Activated CD4-positive, alpha-beta T cell treated with anti-CD3 and anti-CD28 coated beads, Interleukin-2, amount 50 U/mL, for 16 hours (primary cell): ENCODE measurements around the gene MRPL58.
A peak's percentile ranks its signal among the peaks of the same experiment; 100 is the strongest.
"Not testable (repeated sequence)": the region's sequence is repeated elsewhere in the genome, so short reads cannot be mapped to it uniquely, and the experiment has no call there.

Experiments
- DNase-seq: peaks from one replicate; pipeline ENCODE4 v3.0.0-alpha.2; 2020

MRPL58 gene

DNA sequence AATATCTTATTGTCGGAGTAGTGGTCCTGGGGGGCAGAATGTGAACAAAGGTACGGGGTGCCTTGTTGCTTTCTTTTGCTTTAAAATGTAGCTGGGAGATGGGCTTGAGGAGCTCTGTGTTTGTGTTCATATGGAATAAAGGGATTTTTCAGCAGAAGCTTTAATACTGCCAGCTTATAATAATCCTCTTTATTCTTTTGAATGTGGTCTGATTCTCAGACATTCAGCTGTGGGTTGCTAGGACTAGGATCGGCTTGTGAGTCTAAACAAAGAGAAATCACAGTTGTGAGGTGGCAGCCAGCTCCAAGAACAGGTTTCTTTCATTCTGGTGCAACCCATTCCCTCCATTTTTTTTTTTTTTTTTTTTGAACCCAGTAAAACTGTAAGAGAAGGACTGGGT is 7.2 kb downstream of the MRPL58 start:
- no peak for DNase-seq

DNA sequence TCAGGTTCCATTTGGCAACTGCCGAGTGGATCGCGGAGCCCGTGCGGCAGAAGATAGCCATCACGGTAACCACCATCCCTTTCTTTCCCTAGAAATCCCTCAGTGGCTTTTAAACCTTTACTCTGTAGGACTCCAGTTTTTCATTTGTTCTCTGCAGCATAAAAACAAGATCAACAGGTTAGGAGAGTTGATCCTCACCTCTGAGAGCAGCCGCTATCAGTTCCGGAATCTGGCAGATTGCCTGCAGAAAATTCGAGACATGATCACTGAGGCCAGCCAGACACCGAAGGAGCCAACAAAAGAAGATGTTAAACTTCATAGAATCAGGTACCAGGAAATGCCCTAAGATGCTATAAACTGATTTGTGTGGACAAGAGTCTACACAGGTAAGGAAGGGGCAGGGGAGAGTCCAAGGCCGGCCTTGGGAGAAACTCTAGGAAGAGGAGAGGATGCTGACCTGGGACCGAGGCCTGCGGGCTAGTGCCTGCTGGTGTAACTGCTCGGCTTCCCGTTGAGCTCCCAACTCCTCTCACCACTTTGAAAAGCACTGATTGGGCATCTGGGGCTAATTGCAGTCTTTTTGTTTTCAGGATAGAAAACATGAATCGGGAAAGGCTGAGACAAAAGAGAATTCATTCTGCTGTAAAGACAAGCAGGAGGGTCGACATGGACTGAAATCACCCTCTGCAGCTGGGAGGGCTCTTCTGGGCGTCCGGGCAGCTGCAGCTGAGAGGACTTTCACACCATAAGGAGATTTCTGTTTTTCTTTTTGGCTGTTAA is 8.1 kb downstream of the MRPL58 start:
- DNase-seq, result no peak

DNA sequence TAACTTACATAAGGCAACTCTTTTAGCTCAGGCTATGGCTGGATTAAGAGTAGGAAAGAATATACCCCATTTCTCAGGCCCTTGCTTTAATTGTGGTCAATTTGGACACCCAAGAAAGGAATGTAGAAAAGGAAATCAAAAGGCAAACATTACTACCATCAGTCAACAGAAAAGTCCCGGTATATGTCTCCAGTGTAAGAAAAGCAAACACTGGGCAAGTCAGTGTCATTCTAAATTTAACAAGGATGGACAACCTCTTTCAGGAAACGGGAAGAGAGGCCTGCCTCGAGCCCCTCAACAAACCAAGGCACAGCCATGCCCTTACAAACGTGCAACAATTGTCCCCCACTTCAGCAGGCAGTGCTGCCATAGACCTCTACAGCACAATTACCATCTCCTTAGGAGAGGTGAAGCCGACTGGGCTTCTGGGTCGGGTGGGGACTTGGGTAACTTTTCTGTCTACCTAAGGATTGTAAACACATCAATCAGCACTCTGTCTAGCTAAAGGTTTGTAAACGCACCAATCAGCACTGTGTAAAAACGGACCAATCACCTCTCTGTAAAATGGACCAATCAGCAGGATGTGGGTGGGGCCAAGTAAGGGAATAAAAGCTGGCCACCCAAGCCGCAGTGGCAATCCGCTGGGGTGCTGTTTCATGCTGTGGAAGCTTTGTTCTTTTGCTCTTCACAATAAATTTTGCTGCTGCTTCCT is 12.4 kb downstream of the MRPL58 start:
- DNase-seq, result peak; percentile 29

DNA sequence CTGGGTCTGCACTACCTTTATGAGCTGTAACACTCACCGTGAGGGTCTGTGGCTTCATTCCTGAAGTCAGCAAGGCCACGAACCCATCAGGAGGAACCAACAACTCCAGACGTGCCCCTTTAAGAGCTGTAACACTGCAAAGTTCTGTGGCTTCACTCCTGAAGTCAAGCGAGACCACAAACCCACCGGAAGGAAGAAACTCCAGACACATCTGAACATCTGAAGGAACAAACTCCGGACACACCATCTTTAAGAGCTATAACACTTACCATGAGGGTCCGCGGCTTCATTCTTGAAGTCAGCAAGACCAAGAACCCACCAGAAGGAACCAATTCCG is 12.9 kb downstream of the MRPL58 start:
- DNase-seq, result not testable (repeated sequence)

DNA sequence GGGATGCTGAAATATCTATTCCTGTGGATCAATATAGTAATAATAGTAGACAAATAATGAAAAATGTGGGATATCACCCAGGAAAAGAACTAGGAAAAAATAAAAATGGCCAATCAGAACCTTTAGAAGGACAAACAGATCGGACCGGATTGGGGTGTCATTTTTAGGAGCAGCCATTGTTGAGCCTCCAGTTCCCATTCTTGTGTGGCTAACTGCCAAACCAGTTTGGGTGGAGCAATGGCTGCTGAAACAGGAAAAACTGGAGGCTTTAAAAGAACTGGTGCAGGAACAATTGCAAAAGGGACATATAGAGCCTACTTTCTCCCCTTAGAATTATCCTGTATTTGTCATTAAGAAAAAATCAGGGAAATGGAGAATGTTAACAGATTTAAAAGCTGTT is 14.2 kb downstream of the MRPL58 start:
- not testable (repeated sequence) for DNase-seq

DNA sequence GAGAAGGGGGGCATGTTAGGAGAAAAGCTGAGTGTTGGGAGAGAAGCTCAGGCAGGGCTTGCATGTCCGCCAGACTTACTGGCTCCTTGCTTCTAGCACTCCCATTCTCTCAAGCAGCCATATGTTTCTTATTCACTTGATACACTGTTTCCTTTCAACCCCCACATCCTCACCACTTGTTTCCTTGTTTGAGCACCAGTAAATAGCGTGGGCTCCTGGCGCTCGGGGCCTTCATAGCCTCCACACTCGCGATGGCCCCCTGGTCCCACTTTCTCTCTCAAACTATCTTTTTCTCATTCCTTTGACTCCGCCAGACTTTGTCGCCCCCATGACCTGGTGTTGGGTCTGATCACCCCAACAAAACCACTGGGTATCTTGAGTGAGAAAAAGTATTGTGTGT is 17.7 kb downstream of the MRPL58 start:
- DNase-seq, result no peak

DNA sequence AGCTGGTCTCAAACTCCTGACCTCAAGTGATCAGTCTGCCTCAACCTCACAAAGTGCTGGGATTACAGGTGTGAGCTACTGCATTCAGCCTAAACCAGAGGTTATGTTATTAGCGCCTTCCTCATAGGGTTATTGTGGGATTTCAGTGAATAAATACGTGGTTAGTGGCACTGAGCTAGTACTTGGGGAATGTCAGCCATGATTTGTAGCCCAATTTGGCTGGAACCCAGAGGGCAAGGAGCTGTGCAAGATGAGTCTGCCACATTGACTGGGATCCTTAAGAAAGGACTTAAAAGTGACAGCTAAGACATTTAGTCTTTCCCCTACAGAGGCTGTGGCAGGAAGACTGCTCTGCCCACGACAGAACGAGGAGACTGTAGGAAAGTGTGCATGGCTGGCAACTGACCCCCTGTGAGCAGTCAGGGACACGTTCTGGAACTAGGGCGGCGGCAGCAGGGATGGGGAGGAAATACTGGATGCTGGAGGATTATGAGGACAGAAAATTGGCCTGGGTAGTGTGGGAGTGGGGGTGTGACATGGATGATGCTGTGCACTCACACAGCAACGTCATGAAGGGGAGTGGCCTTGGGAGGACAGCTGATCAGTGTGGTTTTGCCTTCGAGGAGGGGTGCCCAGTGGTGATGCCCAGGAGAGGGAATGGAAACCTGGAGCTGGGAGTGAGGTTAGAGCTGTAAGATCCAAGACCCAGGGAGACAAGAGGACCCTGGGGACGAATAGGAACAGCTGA is 19.7 kb downstream of the MRPL58 start:
- DNase-seq, result peak; percentile 45

DNA sequence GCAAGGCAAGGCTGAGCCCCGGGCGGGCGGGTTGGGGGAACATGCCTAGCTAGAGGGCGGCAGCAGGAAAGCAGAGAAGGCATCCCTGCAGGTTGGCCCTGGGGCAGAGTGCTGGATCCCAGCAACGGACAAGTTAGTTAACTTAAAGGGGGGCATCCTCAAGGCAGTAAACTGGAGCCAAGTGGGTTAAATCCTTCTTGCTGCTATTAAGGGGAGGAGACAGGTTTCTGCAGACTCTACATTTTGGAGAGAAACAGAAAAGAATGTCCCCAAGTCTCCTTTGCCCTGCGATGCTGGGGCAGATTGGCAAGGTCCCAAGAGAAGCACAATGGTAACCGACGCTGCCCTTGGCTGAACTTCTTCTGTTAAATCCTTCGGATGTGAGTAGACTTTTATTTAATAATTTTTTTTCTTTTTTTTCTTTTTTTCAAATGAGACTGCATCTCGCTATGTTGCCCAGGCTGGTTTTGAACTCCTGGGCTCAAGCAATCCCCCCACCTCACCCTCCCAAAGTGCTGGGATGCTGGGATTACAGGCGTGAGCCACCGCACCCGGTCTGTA is 20.3 kb downstream of the MRPL58 start:
- DNase-seq, result no peak

DNA sequence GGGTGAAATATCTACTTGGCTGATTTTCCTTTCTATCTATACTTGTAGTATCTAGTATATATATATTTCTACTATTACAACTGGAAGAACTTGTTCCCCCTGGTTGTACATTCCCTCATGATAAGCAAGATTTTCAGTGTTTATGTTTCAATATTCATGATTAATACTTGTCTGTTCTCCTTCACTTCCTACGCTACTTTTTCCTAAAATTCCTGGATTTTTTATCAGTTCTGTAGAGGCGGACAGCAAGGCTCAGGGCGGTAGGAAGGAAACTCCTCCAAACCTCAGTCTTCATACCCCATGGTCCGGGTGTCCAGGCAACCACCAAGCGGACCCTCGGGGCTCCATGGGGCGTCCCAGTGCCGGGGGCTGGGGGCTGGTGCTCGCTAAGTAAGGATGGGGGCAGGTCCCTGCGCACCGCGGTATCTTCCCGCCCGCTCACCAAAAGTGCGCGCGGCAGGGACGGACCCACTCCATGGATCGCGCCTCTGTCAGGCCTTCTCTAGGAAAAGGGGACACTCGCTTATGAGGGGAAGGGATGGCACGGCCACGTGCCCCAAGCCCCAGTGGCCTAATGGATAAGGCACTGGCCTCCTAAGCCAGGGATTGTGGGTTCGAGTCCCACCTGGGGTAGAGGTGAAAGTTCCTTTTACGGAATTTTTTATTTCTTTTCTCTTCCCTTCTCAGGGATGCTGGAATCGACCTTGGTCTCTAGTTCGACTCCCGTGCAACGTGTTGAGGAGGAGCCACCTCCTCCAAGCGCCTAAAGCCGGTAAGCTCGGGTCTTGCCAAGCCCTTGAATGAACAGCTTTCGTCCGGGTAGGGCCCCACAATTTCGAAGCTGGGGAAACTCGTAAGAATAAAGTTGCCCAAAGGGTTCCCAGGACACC is 21.1 kb downstream of the MRPL58 start:
- DNase-seq, result peak; percentile 97

DNA sequence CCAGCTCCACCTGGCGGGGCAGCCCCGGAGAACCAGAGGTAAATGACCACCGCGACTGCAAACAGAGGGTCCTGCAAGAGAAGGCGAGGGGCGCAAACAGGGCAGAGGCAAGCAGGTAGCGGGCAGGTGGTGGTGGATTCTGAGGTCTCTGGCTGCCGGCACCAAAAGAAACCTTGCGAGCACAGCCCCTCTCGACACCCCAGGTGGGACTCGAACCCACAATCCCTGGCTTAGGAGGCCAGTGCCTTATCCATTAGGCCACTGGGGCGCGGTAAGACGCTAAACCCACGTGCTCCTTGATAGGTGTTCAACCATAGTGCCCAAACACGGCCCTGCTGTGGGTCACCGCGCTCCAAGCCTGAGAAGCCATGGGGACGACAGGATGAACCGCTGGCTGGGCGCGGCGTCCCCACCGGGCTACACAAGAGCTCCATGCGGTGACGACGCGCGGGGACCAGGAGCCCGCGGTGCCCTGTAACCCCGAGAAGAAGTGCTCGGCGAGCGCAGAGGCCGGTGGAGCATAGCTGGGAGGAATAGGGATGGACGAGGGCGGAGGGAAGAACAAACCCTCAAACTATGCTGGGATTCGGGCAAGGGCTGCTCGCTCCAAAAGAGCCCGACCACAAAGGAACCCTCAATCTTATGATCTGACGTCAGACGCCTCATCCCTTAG is 21.9 kb downstream of the MRPL58 start:
- DNase-seq, result peak; percentile 97

DNA sequence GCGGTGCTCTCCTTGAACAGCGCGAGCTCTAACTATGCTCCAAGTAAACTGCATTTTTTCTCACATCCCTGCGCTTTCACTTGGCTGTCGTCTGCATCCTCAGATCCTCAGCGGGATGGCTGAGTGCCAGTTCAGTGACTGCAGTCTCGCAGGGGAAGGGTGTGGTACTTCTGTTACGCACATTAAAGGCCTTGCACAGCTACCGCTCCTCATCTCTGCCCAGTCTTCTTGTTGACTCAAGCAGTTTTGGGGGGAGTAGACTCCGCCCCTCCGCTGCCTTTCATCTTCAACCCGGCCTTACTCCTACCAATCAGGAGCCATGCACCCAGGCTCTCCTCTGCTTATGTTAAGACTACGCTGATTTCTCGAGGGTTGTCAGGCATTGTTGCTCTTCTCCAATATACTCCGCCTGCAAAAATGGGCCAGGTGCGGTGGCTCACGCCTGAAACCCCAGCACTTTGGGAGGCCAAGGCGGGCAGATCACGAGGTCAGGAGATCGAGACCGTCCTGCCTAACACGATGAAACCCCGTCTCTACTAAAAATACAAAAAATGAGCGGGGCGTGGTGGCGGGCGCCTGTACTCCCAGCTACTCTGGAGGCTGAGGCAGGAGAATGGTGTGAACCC is 24.3 kb downstream of the MRPL58 start:
- peak; percentile 76 for DNase-seq

DNA sequence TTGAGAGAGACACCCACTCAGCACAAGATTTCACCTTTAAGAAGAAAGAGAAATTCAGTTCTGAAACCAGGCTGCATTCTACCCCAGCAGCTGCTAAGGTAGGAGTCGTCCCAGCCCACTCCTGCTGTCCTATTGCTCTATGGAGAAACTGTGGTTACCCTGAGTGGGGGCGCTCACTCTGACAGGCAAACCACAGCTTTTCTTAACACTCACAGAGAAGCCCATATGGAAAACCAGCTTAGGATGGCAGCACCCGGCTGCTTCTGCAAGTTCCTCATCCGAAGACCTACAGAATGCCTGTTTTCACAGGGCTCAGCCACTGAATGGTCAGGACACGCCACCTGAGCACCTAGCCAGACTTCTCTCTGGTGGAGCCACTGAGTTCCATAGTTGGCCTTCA is 26.8 kb downstream of the MRPL58 start:
- no peak for DNase-seq

DNA sequence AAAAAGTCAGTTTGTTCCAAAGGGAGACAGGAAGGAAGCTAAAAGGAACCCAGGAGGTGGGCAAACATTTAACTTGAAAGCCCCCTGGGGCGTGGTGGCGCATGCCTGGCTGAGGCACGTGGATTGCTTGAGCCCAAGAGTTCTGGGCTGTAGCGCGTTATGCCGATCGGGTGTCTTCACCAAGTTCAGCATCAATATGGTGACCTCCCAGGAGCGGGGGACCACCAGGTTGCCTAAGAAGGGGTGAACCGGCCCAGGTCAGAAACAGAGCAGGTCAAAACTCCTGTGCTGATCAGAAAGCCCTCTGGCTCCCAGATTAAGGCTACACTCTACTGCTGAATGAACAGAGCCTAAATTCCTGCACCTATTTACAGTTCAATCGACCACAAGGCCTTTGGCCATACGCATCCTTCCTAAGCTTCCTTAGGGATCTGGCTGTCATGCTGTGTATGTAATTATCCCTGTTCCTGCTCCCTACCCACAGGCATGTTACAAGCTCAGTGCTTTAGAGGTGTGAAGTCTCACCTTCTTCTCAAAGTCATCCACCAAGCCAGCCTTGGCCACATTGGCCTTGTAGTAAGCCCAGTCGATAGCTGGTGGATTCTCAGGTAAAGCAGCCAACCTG is 29.3 kb downstream of the MRPL58 start:
- DNase-seq, result no peak

DNA sequence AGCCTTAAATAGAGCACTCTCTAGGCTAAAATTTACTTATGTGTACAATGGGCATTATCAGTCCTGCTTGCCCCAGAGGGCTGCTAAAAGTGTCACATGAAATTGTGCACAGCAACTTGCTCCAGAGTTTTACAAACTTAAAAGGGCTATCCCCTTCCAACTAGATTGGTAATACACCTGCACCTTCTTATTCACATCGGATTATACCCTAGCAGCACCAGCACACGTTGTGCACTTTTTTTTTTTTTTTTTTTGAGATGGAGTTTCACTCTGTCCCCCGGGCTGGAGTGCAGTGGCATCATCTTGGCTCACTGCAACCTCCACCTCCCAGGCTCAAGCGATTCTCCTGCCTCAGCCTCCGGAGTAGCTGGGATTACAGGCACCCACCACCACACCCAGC is 31.3 kb downstream of the MRPL58 start:
- not testable (repeated sequence) for DNase-seq

DNA sequence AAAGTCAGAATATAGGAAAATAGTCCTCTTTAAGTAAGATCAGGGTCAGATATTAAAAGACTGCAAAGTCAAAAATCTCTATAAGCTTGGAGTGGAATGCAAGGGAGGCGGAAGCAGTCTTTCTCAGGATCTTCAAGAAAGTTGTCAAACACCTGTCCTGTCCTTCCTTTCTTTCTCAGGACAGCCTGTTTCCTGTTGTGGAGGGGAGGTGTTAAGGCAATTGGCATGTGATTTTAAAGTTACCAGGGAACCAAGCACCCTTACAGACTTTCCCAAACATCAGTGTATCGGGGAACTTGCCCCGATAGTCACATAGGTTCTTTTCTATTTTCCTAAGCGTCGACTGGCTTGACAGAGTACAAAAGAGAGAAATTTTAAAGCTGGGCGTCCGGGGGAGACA is 32.2 kb downstream of the MRPL58 start:
- no peak for DNase-seq

DNA sequence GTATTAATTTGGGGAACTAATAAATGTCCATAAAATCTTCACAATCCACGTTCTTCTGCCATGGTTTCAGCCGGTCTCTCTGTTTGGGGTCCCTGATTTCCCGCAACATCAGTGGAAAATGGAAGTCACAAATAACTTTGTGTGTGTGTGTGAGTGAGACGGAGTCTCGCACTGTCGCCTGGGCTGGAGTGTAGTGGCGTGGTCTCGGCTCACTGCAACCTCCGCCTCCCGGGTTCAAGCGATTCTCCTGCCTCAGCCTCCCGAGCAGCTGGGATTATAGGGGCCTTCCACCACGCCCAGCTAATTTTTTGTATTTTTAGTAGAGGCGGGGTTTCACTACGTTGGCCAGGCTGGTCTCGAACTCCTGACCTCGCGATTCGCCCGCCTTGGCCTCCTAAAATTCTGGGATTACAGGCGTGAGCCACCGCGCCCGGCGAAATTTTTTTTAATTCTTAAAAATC is 33.5 kb downstream of the MRPL58 start:
- not testable (repeated sequence) for DNase-seq

DNA sequence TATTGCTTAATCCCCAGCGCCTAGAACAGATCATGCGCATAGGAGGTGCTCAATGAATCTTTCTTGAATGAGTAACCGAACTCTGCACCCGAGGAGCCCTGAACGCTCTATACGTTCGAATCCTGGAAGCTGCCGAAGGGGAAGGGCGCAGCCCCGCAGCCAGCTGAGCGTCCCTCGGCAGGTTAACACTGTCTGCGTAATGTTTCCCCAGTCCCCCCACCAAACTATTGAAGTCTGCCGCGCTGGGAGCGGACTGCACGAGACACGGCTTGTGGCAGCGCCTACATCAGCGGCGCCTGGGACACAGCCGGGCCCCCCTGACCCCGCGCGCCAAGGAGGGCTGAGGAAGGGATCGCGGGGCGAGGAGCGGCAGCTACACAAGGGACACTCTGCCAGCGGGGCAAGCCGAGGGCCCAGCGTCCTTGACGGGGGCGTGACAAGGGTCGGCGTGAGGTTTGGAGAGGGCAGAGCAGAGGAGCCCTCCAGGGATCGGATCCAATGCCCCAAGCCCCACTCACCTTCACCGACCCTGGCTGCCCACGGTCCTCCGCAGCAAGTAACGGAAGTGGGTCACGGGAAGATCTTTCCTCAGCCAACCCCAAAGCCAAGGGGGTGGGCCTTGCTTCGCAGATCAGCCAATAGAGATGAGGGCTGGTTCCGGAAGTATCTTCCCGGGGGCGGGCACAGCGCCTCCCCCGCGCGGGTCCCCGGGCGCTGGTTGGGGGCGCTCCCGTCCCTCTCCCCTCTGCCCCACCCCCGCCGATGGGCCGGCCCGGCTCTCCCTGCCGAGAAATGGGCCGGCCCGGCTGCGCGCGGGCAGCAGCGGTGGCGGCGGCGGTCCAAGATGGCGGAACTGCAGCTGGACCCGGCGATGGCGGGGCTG is 34.2 kb downstream of the MRPL58 start, which contains the start of the genes ATP5PD and KCTD2:
ATP5PD (minus strand) TSS at position 563 of the 883 bp plus-strand sequence. CDS start 4,319 bp downstream, outside the sequence.
KCTD2 (plus strand) TSS at position 819 of the 883 bp plus-strand sequence; CDS start at position 845, 26 bp downstream.
- peak; percentile 98 for DNase-seq

DNA sequence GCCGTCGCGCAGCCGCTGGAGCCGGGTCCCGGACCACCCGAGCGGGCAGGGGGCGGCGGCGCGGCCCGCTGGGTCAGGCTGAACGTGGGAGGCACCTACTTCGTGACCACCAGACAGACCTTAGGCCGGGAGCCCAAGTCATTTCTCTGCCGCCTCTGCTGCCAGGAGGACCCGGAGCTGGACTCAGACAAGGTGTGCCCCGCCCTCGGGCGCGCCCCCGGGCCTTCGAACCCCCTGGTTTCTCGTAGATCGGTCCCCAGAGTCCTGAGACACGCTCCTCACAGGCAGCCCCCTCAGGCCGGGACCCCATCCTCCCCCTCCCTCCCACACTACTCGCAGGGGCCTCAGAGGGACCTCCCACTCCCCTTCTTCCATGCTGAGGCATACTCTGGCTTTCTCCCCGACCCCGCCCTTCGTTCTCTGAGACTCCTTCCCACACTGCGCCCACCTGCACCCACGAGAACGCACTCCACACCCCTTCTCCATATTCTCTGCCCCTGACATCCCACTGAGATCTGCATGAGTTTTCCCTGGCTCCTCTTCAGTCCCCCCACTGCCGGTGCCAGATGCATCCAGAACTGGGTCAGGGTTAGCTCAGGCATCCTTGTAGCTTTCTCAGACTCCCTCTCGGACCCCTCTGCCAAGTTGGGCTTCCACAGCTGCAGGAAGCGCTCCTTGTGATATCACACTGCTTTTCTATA is 35.1 kb downstream of the MRPL58 start:
- no peak for DNase-seq
